NCI-H345 treated with DMSO at 0.1 percent for 48 hours (cell line): ENCODE measurements around the gene WNK2.

Experiments
- DNase-seq: peaks from one replicate; lab custom pipeline; 2025; ENCODE audit not compliant: unreplicated experiment; lab: John Stamatoyannopoulos, UW

WNK2 gene

GRCh38 chr9:93184432-93185265 is 710 bp downstream of the WNK2 start:
- no peak for DNase-seq

- no peak for DNase-seq
These were observed 1.6 kb downstream of the WNK2 start for GRCh38 chr9:93185266-93186214.

- no peak for DNase-seq
These were observed 2.4 kb downstream of the WNK2 start for GRCh38 chr9:93186215-93186945.

- DNase-seq: no peak
These were observed 3.1 kb downstream of the WNK2 start for GRCh38 chr9:93187047-93187446.

GRCh38 chr9:93187574-93187973 is 3.6 kb downstream of the WNK2 start:
- DNase-seq: no peak

GRCh38 chr9:93188426-93189368 is 4.8 kb downstream of the WNK2 start:
- no peak for DNase-seq

- DNase-seq: no peak
These were observed 5.6 kb downstream of the WNK2 start for GRCh38 chr9:93189369-93190132.

- no peak for DNase-seq
These were observed 6.2 kb downstream of the WNK2 start for GRCh38 chr9:93190133-93190525.

GRCh38 chr9:93190656-93191353 is 6.9 kb downstream of the WNK2 start:
- no peak for DNase-seq

GRCh38 chr9:93191354-93191660 is 7.4 kb downstream of the WNK2 start:
- no peak for DNase-seq

- DNase-seq: no peak
These were observed 8.9 kb downstream of the WNK2 start for GRCh38 chr9:93192721-93193387.

- DNase-seq: peak; percentile 45
These were observed 9.7 kb downstream of the WNK2 start for GRCh38 chr9:93193388-93194220.

GRCh38 chr9:93194221-93194625 is 10.3 kb downstream of the WNK2 start:
- DNase-seq: no peak

- no peak for DNase-seq
These were observed 10.7 kb downstream of the WNK2 start for GRCh38 chr9:93194641-93195040.

- DNase-seq: no peak
These were observed 12.4 kb downstream of the WNK2 start for GRCh38 chr9:93196096-93197055.

GRCh38 chr9:93197670-93198069 is 13.7 kb downstream of the WNK2 start:
- DNase-seq: no peak
